GM18861 (cell line): ENCODE measurements around the gene MAP3K7CL.
"Not testable (repeated sequence)": the region's sequence is repeated elsewhere in the genome, so short reads cannot be mapped to it uniquely, and the experiment has no call there.

Source experiments
- ATAC-seq: cut with Tn5 transposase; IDR thresholded peaks from one replicate; pipeline ENCODE4 v1.9.1; 2021; ENCODE audit not compliant: unreplicated experiment

MAP3K7CL gene

GRCh38 chr21:29166853-29167252 is 36.4 kb downstream of the MAP3K7CL start:
- ATAC-seq, result no peak

GRCh38 chr21:29167481-29167880 is 37.0 kb downstream of the MAP3K7CL start:
- ATAC-seq, result not testable (repeated sequence)

- ATAC-seq, result no peak
These were observed 38.5 kb downstream of the MAP3K7CL start for GRCh38 chr21:29168891-29169315.

GRCh38 chr21:29170944-29171343 is 40.5 kb downstream of the MAP3K7CL start:
- ATAC-seq, result no peak

GRCh38 chr21:29172282-29172681 is 41.8 kb downstream of the MAP3K7CL start:
- ATAC-seq, result no peak

- ATAC-seq, result no peak
These were observed 44.2 kb downstream of the MAP3K7CL start for GRCh38 chr21:29174607-29175013.

- no peak for ATAC-seq
These were observed 45.1 kb downstream of the MAP3K7CL start for GRCh38 chr21:29175408-29176134.

- ATAC-seq, result no peak
These were observed 46.2 kb downstream of the MAP3K7CL start for GRCh38 chr21:29176471-29177120.

- ATAC-seq, result no peak
These were observed 47.4 kb downstream of the MAP3K7CL start for GRCh38 chr21:29177800-29178199.

GRCh38 chr21:29178926-29179325 is 48.5 kb downstream of the MAP3K7CL start:
- no peak for ATAC-seq

GRCh38 chr21:29179503-29179902 is 49.1 kb downstream of the MAP3K7CL start:
- ATAC-seq, result no peak

- no peak for ATAC-seq
These were observed 51.5 kb downstream of the MAP3K7CL start for GRCh38 chr21:29181799-29182470.

GRCh38 chr21:29182691-29183092 is 52.2 kb downstream of the MAP3K7CL start:
- no peak for ATAC-seq

GRCh38 chr21:29184037-29184436 is 53.6 kb downstream of the MAP3K7CL start:
- no peak for ATAC-seq

GRCh38 chr21:29185172-29185571 is 54.7 kb downstream of the MAP3K7CL start:
- no peak for ATAC-seq

GRCh38 chr21:29185633-29186032 is 55.2 kb downstream of the MAP3K7CL start:
- ATAC-seq, result no peak

GRCh38 chr21:29186246-29186645 is 55.8 kb downstream of the MAP3K7CL start:
- ATAC-seq, result no peak

GRCh38 chr21:29187944-29188343 is 57.5 kb downstream of the MAP3K7CL start:
- no peak for ATAC-seq

GRCh38 chr21:29189353-29189752 is 58.9 kb downstream of the MAP3K7CL start:
- no peak for ATAC-seq

- no peak for ATAC-seq
These were observed 60.5 kb downstream of the MAP3K7CL start for GRCh38 chr21:29190923-29191331.

- no peak for ATAC-seq
These were observed 62.6 kb downstream of the MAP3K7CL start for GRCh38 chr21:29193072-29193471.

- ATAC-seq, result no peak
These were observed 63.5 kb downstream of the MAP3K7CL start for GRCh38 chr21:29193901-29194300.
